Measurements from ENCODE around the gene MPHOSPH6.

DNA sequence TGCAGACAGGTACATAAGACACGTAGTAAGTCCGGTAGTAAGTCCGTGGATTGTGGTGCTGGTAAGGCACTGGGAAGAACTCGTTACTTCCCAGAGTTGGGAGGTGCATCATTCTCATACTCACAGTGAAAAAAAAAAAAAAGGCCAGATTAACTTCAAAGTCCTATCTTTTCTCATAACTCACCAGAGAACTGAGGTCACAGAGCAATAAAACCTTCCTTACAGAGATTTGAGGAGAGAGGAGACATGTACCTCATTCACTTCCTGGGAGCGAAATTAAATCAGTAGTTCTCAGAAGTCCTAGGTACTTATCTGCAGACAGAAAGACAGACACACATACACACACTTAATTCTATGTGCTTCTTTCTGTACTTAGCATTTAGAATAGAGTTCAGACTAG lies 22.5 kb downstream of the MPHOSPH6 start:
- no peak for TF ChIP-seq POLR2A (IDR thresholded peaks at IDR 0.05; ENCODE audit: low read length)
- TF ChIP-seq GATA1 (IDR thresholded peaks at IDR 0.05; ENCODE audit: low read depth, low read length) = no peak
